Daoy (cell line): ENCODE results near the gene KIAA1328. TPM values are rescaled to one million over a fixed set of nuclear protein-coding genes. Genes with fewer than 3 reads are reported as not detected.
A peak's percentile ranks its signal among the peaks of the same experiment; 100 is the strongest.

Experiments used
- DNase-seq: peaks from one replicate; pipeline ENCODE4 v3.0.0-alpha.2; 2015; ENCODE audit warnings: low read depth
- total RNA-seq: library from RNA; depleted of rRNA; stranded (reverse); fragments of >200 nt; shearing (Covaris generic); gene quantifications from 2 replicates; pipeline ENCODE4 v1.2.3, GENCODE V29; 2014

Gene KIAA1328
- total RNA-seq, 1 experiment from 2014 or later, result 4.6 TPM

GRCh38 chr18:37252854-37253393 lies 424.0 kb downstream of the KIAA1328 start:
- no peak for DNase-seq

- DNase-seq, result peak; percentile 35
Measured at GRCh38 chr18:37253394-37254235, 424.7 kb downstream of the KIAA1328 start.

DNA sequence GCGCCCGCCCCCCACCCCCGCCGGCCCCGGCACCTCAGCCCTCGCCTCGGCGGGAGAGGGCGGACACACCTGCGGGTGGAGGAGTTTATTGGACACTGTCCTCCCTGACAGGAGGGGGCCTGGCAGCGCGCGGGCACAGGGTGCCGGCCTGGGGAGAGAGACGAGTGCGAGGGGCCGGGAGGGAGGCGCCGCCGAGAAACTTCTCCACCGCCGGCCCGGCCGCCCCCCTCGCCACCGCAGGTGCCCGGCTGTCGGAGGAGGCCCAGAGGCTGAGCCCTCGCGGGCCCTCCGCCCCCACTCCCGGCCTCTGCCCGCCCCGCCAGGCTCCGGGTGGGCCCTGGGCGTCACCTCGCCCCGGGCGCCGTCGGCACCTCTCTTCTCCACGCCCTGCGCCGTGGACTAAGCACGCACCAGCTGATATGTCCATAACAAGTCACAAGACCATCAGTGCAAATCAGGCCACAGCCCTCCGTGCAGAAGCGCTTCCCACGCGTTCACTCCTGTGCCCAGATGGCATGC lies 425.4 kb downstream of the KIAA1328 start:
- no peak for DNase-seq

DNA sequence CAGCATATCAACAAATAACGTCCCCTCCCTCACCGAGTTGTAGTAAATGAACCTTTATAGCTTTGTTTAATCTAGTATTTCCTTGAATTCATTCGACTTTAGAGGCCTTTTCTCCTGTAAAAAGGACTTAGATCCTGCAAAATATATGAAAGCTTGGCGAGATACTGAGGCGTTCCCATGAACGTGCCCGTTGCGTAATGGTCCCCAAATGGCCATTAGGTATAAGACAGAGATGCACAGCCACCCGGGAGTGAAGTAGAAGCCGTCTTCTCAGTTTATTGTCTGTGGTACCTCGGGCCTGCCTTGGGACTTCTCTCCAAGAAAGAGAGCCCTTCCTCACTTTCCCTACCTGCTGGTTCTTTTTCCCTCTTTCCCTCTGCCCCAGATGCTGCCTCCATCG lies 426.0 kb downstream of the KIAA1328 start:
- no peak for DNase-seq

- DNase-seq, result no peak
Measured at GRCh38 chr18:37258131-37258530, 429.2 kb downstream of the KIAA1328 start.

DNA sequence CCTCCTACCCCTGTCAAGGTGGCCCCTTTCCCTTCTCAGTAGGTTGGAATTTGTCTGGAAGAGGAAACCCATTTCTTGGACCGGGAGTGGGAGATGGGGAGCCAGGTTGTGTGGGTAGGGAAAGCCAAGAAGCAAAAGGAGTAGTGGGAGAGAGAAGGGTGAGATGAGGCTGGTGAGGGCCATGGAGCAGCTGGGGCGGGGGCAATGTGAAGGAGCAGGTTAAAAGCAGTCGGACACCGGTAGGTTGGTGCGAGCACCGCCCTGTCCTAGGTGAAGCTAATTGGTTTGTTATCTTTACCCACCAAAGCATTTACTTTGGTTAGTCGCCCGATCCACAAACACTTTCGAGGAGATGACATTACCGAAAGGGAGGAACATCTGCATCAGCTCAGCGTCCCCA lies 429.9 kb downstream of the KIAA1328 start:
- no peak for DNase-seq

DNA sequence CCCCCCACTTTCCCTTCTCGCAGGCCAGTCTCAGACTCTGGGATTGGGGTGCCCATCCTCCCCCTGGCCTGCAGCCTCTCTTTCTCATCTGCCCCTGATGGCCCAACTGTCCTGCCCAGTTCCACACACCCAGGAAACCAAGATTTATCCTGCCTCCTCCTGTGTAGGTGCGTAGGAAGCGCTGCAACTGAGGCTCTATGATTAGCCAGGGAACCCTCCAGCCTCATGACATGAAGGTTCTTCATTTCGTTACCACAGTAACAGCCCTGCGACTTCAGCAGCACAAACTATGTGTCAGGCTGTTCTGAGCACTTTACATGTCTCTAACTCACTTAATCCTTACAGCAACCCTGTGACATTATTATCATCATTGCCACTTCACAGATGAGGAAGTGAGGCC lies 430.8 kb downstream of the KIAA1328 start:
- no peak for DNase-seq

DNA sequence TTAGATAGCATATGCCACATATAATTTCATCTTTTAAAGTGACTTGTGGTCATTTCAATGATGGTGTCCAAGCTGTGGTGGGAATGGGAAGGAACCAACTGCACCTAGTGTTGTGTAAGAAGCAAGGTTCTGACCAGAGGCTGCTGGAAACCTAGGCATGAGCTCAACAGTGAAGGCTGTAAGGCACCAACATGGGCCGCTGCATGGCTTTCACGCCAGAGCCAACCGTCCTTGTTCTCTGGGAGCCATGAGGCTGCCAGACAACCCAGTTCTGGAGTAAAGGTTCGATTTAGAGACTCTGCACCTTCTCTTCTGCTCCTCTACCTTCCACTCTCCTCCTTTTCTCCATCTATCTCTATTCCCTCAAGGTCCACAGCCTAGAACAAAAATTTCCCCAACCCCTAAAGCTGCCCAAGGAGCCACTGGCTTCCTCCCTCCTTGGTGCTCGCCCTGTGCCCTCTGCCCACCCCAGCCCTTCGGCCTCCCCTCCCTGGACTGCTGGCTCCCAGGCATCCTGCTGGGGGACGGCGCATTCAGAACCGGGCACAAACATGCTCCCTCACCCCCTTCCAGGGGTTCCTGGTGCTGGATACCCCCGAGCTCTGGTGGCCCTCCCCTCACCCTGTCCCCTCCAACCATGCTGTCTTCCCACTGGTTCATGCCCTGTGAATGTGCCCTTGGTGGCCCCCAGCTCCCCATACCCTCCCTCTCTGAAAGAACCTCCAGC lies 431.6 kb downstream of the KIAA1328 start:
- no peak for DNase-seq

GRCh38 chr18:37261246-37261840 lies 432.4 kb downstream of the KIAA1328 start:
- no peak for DNase-seq

- DNase-seq, result no peak
Measured at GRCh38 chr18:37261988-37262387, 433.1 kb downstream of the KIAA1328 start.

- DNase-seq, result no peak
Measured at GRCh38 chr18:37264956-37265355, 436.0 kb downstream of the KIAA1328 start.

DNA sequence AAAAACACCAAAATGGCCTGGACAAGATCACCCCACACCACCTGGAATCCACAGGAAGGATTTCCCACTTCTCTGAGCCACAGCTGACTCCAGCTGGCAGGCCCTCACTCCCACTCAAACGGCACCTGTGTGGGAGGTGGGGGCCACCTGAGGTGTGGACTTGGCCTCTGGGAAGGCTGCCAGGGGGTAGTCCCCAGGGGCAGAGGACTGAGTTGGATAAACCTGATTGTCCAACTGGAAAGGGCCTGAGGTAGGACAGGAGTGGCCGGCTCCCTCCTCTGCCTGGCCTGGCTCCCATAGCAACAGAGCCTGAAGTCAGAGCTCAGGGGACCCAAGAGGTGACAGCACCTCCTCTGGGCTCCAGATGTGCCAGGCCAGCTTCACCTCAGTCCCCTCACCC lies 436.5 kb downstream of the KIAA1328 start:
- no peak for DNase-seq

DNA sequence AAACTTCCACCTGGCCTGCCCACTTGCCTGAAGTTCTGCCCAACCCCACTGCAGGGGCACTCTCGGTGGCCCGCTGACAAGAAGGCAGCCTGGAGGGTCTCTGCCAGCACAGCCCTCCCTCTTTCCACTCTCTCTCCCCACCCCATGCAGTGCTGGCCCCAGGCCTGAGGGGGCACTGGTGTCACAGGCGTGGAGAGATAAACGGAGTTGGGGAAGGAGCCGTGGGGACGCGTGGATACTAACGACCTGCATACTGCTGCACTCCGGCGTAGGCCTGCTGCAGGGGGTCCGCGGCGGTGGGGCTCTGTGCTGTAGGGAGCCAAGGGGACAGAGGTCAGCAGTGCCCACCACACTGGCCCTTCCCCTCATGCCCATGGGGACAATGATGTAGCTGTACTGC lies 437.4 kb downstream of the KIAA1328 start:
- DNase-seq, result no peak

- peak; percentile 14 for DNase-seq
Measured at GRCh38 chr18:37270038-37270665, 441.2 kb downstream of the KIAA1328 start.

GRCh38 chr18:37270666-37271052 lies 441.7 kb downstream of the KIAA1328 start:
- DNase-seq, result no peak

DNA sequence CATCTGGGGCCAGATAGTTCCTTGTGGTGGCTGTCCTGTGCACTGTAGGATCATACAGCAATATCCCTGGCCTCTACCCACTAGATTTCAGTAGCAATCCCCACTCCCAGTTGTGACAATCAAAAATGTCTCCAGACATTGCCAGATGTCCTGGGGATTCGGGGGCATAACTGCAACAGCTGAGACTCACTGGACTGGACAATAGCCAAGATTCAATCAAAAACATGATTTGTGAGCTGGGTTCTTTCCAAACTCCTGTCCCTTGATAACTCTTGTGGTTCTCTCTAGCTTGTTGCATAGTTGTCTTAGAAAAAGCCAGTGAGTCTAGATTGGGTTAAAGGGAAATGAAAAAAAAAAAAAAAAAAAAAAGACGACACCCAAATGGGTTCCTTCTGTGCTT lies 443.3 kb downstream of the KIAA1328 start:
- DNase-seq, result no peak

DNA sequence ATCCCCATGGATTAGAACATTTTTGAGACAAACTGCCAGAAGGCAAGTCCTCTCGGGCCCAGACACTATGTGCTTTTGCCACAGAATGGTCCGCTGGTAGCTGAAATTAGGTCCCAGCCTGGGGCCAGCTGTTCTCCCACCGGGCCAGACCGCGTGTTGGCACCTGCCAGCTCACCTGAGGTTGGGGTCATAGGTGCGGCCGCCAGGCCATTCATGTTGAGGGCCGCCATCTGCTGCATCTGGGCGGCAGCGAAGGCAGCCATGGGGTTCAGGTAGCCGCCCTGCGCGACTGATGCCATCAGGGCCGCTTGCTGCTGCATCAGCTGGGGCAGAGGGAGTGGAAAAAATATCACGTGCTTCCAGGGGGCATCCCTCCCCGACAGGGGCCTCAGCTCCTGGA lies 443.9 kb downstream of the KIAA1328 start:
- DNase-seq, result no peak

DNA sequence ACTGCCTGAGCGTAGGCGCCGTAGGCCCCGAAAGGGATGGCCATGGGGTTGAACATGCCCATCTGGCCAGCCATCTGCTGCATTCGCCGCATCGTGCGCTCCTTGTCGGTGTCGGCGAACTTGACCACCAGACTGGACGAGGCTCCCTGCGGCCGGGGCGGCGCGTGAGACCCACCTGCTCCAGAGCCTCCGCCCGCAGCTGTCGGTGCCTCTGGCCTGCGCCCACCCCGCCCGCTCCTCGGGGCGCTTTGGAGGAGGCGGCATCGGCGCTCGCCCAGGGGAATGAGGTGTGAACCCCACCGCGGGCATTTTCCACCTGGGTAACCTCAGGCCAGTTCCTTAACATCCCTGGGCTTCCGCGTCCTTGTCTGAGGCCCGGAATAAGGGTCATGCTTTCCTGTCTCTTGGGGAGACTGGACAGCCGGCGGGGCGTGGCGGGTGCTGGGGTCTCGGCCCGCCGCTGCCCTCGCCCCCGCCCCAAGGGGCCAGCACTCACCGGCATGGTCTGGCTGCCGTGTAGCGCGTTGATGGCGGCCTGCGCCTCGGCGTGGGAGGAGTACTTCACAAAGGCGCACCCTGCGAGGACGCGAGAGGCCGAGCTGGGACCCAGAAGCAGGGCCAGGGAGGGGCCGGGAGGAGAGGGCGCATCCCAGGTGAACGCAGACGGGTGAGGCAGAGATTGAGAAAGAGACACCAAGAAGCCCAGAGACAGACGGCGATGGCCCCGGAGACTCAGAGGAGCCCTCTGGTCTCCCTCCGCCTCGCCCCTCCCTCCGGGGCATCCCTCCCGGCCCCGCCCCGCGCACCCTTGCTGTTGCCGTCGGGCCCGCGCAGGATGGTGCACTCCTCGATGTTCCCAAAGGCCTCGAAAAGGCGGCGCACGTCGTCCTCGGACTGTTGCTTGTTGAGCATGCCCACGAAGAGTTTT lies 445.6 kb downstream of the KIAA1328 start:
- DNase-seq, result no peak

GRCh38 chr18:37275237-37275741 lies 446.4 kb downstream of the KIAA1328 start:
- no peak for DNase-seq

DNA sequence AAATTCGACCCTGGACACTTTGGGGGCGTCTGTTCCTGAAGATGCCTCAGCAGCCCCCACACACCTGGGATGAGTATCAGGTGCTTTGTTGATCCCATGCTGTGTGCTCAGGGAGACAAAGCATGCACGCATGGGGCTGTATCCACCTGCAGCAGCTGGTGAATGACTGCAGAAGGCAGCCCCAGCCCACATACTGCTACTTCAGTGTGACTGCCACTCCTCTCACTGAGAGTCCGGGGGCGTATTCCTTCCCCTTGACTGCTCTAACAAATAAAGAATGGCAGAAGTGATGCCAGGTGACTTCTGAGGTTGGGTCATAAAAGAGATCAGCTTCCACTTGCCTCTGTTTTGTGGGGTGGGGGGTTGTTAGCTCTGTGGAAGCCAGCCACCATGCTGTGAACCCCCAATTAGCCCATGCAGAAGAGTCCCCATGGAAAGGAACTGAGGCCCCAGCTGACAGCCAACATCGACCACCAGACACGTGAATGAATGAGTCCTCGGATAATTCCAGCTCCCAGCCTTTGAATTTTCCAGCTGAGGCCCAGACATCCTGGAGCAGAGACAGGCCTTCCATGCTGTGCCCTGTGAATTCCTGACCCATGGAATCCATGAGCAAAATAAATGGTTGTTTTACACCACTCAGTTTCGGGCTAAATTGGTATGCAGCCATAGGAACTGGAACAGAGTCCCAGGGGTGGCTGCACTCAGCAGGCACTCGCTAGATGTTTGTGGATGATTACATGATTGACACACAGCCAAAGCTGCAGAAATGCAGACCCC lies 447.4 kb downstream of the KIAA1328 start:
- DNase-seq, result no peak
